ENCODE measurements around the gene ARMS2.

DNA sequence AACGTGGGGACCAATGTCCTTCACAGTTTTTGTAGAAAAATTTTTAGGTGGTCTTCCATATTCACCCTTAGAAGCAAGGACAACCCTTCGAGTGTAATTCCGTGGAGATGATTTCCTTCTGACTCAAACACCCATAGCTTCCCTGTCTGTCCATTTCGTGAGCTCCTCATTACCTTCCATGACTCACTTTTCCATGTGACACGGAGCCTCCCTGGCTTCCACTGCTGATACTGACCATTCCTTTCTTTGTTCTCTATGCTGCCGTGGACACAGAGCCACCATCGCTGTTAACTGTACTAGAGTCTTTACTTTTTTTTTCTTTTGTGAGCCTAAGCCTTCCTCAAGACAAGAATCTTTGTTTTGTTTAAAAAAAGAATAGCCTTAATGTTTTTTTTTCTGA is 12.5 kb upstream of the ARMS2 start:
- TF ChIP-seq, protein P1, sequence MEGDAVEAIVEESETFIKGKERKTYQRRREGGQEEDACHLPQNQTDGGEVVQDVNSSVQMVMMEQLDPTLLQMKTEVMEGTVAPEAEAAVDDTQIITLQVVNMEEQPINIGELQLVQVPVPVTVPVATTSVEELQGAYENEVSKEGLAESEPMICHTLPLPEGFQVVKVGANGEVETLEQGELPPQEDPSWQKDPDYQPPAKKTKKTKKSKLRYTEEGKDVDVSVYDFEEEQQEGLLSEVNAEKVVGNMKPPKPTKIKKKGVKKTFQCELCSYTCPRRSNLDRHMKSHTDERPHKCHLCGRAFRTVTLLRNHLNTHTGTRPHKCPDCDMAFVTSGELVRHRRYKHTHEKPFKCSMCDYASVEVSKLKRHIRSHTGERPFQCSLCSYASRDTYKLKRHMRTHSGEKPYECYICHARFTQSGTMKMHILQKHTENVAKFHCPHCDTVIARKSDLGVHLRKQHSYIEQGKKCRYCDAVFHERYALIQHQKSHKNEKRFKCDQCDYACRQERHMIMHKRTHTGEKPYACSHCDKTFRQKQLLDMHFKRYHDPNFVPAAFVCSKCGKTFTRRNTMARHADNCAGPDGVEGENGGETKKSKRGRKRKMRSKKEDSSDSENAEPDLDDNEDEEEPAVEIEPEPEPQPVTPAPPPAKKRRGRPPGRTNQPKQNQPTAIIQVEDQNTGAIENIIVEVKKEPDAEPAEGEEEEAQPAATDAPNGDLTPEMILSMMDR (IDR thresholded peaks at IDR 0.05; ENCODE audit: poor library complexity, severe bottlenecking) = no peak
- TF ChIP-seq EZH2 (IDR thresholded peaks at IDR 0.05; ENCODE audit: borderline replicate concordance, insufficient read depth, low read length, poor library complexity, severe bottlenecking) = no peak

All from neural cell (in vitro differentiated cells).